ENCODE data around the gene SPRN. TPM values are rescaled to one million over a fixed set of nuclear protein-coding genes. Genes with fewer than 3 reads are reported as not detected.
"Not testable (repeated sequence)": the region's sequence is repeated elsewhere in the genome, so short reads cannot be mapped to it uniquely, and the experiment has no call there.

SPRN gene
- total RNA-seq, 6 experiments from 2014 or later = 0.07 to 15.1 (median 0.11) TPM; not detected in 1

- TF ChIP-seq POLR2A (IDR thresholded peaks at IDR 0.05) = no peak
- TF ChIP-seq, protein P1, sequence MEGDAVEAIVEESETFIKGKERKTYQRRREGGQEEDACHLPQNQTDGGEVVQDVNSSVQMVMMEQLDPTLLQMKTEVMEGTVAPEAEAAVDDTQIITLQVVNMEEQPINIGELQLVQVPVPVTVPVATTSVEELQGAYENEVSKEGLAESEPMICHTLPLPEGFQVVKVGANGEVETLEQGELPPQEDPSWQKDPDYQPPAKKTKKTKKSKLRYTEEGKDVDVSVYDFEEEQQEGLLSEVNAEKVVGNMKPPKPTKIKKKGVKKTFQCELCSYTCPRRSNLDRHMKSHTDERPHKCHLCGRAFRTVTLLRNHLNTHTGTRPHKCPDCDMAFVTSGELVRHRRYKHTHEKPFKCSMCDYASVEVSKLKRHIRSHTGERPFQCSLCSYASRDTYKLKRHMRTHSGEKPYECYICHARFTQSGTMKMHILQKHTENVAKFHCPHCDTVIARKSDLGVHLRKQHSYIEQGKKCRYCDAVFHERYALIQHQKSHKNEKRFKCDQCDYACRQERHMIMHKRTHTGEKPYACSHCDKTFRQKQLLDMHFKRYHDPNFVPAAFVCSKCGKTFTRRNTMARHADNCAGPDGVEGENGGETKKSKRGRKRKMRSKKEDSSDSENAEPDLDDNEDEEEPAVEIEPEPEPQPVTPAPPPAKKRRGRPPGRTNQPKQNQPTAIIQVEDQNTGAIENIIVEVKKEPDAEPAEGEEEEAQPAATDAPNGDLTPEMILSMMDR (IDR thresholded peaks at IDR 0.05) = no peak
- ATAC-seq (no peak), DNase-seq (peak in 1 of 3 donors; percentile 40)
- Histone ChIP-seq H3K4me1 (peaks cover 0 to 4% (median 0%) of the 10 kb centered on the region in 4 donors), H3K9me3 (peaks cover 0 to under 1% (median 0%) of the 10 kb centered on the region in 4 donors), H3K4me3 (no peak overlapping the region), H3K36me3 (no peaks in the 10 kb centered on the region), H3K27me3 (no peaks in the 10 kb centered on the region), H3K27ac (no peak overlapping the region)
- intact Hi-C loops (cut with DNase I) = no loop called here
- whole genome bisulfite sequencing (ENCODE audit: insufficient coverage, low coverage, low lambda C conversion rate, missing lambda C conversion rate) = 93% methylated on average over 3 of the region's 12 CpGs
These were observed 17.4 kb upstream of the SPRN start for GRCh38 chr10:133441780-133442179.

- intact Hi-C loops (cut with DNase I); H3K27ac ChIP-seq; H3K9me3 ChIP-seq; DNase-seq; H3K4me3 ChIP-seq; H3K27me3 ChIP-seq; H3K36me3 ChIP-seq; ATAC-seq; H3K4me1 ChIP-seq: not testable (repeated sequence)
- WGBS (ENCODE audit: insufficient coverage, low coverage, low lambda C conversion rate, missing lambda C conversion rate) = no CpG with 5 or more reads among the region's 21 CpGs
These were observed 16.9 kb upstream of the SPRN start for GRCh38 chr10:133441356-133441755.

- H3K9me3 ChIP-seq = no peaks in the 10 kb centered on the region
- TF ChIP-seq, protein P1 (IDR thresholded peaks at IDR 0.05) = no peak
- no peak for TF ChIP-seq POLR2A (IDR thresholded peaks at IDR 0.05)
- peaks cover 0 to 4% (median 0%) of the 10 kb centered on the region in 4 donors for H3K4me1 ChIP-seq
- 91% methylated on average over 4 of the region's 18 CpGs for WGBS (ENCODE audit: insufficient coverage, low coverage, low lambda C conversion rate, missing lambda C conversion rate)
- no peaks in the 10 kb centered on the region for H3K36me3 ChIP-seq
- no peak overlapping the region for H3K27ac ChIP-seq
- DNase-seq (no peak), ATAC-seq (no peak)
- intact Hi-C loops (cut with DNase I) = no loop called here
- no peaks in the 10 kb centered on the region for H3K27me3 ChIP-seq
- H3K4me3 ChIP-seq = no peak overlapping the region
These were observed 16.3 kb upstream of the SPRN start for GRCh38 chr10:133440633-133441285.

GRCh38 chr10:133439517-133440461 is 15.4 kb upstream of the SPRN start:
- intact Hi-C loops (cut with DNase I) = no loop called here
- H3K27ac ChIP-seq = no peak overlapping the region
- no peak overlapping the region for H3K4me3 ChIP-seq
- no peaks in the 10 kb centered on the region for H3K27me3 ChIP-seq
- H3K36me3 ChIP-seq = no peaks in the 10 kb centered on the region
- ATAC-seq = no peak
- no peak for TF ChIP-seq POLR2A (IDR thresholded peaks at IDR 0.05)
- TF ChIP-seq, protein P1 (IDR thresholded peaks at IDR 0.05) = no peak
- 86% methylated on average over 12 of the region's 25 CpGs for WGBS (ENCODE audit: insufficient coverage, low coverage, low lambda C conversion rate, missing lambda C conversion rate)
- no peaks in the 10 kb centered on the region for H3K9me3 ChIP-seq
- peaks cover 0 to 4% (median 0%) of the 10 kb centered on the region in 4 donors for H3K4me1 ChIP-seq
- peak in 1 of 3 donors; percentile 48 for DNase-seq

Measured in right lobe of liver (tissue), 6 donors.